Progenitor cell of endocrine pancreas (in vitro differentiated cells): ENCODE data around the gene CST5. TPM values are rescaled to one million over a fixed set of nuclear protein-coding genes. Genes with fewer than 3 reads are reported as not detected.

Experiments used
- DNase-seq: peaks from one replicate; pipeline ENCODE4 v3.0.0; 2021; ENCODE audit warnings: low spot score; ENCODE audit not compliant: unreplicated experiment
- H3K27ac Mint-ChIP-seq: 2 replicates; pipeline ENCODE4 v1.8.0; 2021; ENCODE audit warnings: mild to moderate bottlenecking, moderate library complexity, mixed read lengths
- H3K27me3 Mint-ChIP-seq: 2 replicates; pipeline ENCODE4 v1.8.0; 2021; ENCODE audit warnings: mixed read lengths
- H3K36me3 Mint-ChIP-seq: 2 replicates; pipeline ENCODE4 v1.8.0; 2022; ENCODE audit warnings: mixed read lengths; ENCODE audit not compliant: insufficient read depth
- H3K4me1 Mint-ChIP-seq: 2 replicates; pipeline ENCODE4 v1.8.0; 2021; ENCODE audit warnings: low read depth, mixed read lengths
- H3K4me3 Mint-ChIP-seq: 2 replicates; pipeline ENCODE4 v1.8.0; 2021; ENCODE audit warnings: low read depth, mild to moderate bottlenecking, moderate library complexity, mixed read lengths
- H3K9me3 Mint-ChIP-seq: 2 replicates; pipeline ENCODE4 v1.8.0; 2021; ENCODE audit warnings: low read depth, mixed read lengths
- total RNA-seq: library from RNA; stranded (reverse); gene quantifications from 2 replicates; pipeline ENCODE4 v1.2.1, GENCODE V29; 2021
- TF ChIP-seq, protein P1 (sequence below): fragments of 200-600 bp; sonication (generic); IDR thresholded peaks from one replicate; pipeline ENCODE4 v1.5.0; 2021; ENCODE audit warnings: antibody characterized with exemption, mild to moderate bottlenecking; ENCODE audit not compliant: unreplicated experiment

Gene CST5
- total RNA-seq, 1 donor from 2014 or later, result not detected

GRCh38 chr20:23925789-23926525, 46.4 kb upstream of the CST5 start:
- H3K4me1 Mint-ChIP-seq, result peaks cover 4% of the 10 kb centered on the region
- H3K27me3 Mint-ChIP-seq, result peaks cover 33% of the 10 kb centered on the region
- no peak overlapping the region for H3K4me3 Mint-ChIP-seq
- no peaks in the 10 kb centered on the region for H3K36me3 Mint-ChIP-seq
- no peak for DNase-seq
- peaks cover 7% of the 10 kb centered on the region for H3K9me3 Mint-ChIP-seq
- H3K27ac Mint-ChIP-seq, result no peak overlapping the region
- TF ChIP-seq, protein P1, sequence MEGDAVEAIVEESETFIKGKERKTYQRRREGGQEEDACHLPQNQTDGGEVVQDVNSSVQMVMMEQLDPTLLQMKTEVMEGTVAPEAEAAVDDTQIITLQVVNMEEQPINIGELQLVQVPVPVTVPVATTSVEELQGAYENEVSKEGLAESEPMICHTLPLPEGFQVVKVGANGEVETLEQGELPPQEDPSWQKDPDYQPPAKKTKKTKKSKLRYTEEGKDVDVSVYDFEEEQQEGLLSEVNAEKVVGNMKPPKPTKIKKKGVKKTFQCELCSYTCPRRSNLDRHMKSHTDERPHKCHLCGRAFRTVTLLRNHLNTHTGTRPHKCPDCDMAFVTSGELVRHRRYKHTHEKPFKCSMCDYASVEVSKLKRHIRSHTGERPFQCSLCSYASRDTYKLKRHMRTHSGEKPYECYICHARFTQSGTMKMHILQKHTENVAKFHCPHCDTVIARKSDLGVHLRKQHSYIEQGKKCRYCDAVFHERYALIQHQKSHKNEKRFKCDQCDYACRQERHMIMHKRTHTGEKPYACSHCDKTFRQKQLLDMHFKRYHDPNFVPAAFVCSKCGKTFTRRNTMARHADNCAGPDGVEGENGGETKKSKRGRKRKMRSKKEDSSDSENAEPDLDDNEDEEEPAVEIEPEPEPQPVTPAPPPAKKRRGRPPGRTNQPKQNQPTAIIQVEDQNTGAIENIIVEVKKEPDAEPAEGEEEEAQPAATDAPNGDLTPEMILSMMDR, result no peak

GRCh38 chr20:23924751-23925150, 45.2 kb upstream of the CST5 start:
- Mint-ChIP-seq H3K9me3 (no peaks in the 10 kb centered on the region), H3K4me1 (peaks cover 4% of the 10 kb centered on the region), H3K27me3 (peaks cover 37% of the 10 kb centered on the region), H3K4me3 (no peak overlapping the region), H3K27ac (no peak overlapping the region), H3K36me3 (no peaks in the 10 kb centered on the region)
- DNase-seq, result no peak
- TF ChIP-seq, protein P1, result no peak

- peaks cover 4% of the 10 kb centered on the region for H3K4me1 Mint-ChIP-seq
- no peak overlapping the region for H3K27ac Mint-ChIP-seq
- no peaks in the 10 kb centered on the region for H3K36me3 Mint-ChIP-seq
- no peak for DNase-seq
- H3K9me3 Mint-ChIP-seq, result no peaks in the 10 kb centered on the region
- TF ChIP-seq, protein P1, result no peak
- H3K27me3 Mint-ChIP-seq, result peaks cover 37% of the 10 kb centered on the region
- no peak overlapping the region for H3K4me3 Mint-ChIP-seq
Observed at GRCh38 chr20:23923891-23924435, 44.4 kb upstream of the CST5 start.

- peaks cover 4% of the 10 kb centered on the region for H3K4me1 Mint-ChIP-seq
- H3K36me3 Mint-ChIP-seq, result no peaks in the 10 kb centered on the region
- no peaks in the 10 kb centered on the region for H3K9me3 Mint-ChIP-seq
- H3K27ac Mint-ChIP-seq, result no peak overlapping the region
- no peak for DNase-seq
- peaks cover 38% of the 10 kb centered on the region for H3K27me3 Mint-ChIP-seq
- TF ChIP-seq, protein P1, result no peak
- no peak overlapping the region for H3K4me3 Mint-ChIP-seq
Observed at GRCh38 chr20:23923311-23923710, 43.8 kb upstream of the CST5 start.

GRCh38 chr20:23920408-23921325, 41.1 kb upstream of the CST5 start:
- peaks cover 4% of the 10 kb centered on the region for H3K4me1 Mint-ChIP-seq
- TF ChIP-seq, protein P1, result no peak
- no peak for DNase-seq
- no peaks in the 10 kb centered on the region for H3K9me3 Mint-ChIP-seq
- H3K4me3 Mint-ChIP-seq, result no peak overlapping the region
- peaks cover 39% of the 10 kb centered on the region for H3K27me3 Mint-ChIP-seq
- H3K36me3 Mint-ChIP-seq, result no peaks in the 10 kb centered on the region
- H3K27ac Mint-ChIP-seq, result no peak overlapping the region
